Measurements from ENCODE around the gene CASR. TPM values are rescaled to one million over a fixed set of nuclear protein-coding genes. Genes with fewer than 3 reads are reported as not detected.

CASR gene
- total RNA-seq, 4 donors from 2014 or later = under 0.01 to 0.19 TPM; not detected in 2

DNA sequence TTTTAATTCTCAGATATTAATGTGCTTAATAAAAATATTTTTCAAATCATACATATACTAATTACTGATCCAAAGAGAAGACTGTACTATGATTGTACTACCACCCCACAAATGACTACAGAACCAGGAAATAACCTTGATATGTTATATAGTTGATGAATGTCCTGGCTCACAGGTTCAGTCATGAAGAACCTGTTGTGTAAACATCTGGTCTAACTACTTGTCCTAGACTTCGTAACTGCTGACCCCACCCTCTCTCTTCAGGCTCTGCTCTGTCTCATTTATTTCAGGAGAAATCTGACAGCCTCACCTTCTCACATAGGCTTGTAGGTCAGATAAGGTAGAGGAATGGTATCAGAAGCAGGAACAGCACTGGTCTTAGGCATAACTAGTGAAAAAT, 126.9 kb downstream of the CASR start:
- H3K27me3 ChIP-seq = peaks cover 0 to 5% (median 0%) of the 10 kb centered on the region in 4 donors
- no peak overlapping the region for H3K27ac ChIP-seq (replicated peaks in 1 of 4)
- intact Hi-C loops (cut with DNase I) = no loop called here
- no peaks in the 10 kb centered on the region for H3K9me3 ChIP-seq
- TF ChIP-seq, protein P1, sequence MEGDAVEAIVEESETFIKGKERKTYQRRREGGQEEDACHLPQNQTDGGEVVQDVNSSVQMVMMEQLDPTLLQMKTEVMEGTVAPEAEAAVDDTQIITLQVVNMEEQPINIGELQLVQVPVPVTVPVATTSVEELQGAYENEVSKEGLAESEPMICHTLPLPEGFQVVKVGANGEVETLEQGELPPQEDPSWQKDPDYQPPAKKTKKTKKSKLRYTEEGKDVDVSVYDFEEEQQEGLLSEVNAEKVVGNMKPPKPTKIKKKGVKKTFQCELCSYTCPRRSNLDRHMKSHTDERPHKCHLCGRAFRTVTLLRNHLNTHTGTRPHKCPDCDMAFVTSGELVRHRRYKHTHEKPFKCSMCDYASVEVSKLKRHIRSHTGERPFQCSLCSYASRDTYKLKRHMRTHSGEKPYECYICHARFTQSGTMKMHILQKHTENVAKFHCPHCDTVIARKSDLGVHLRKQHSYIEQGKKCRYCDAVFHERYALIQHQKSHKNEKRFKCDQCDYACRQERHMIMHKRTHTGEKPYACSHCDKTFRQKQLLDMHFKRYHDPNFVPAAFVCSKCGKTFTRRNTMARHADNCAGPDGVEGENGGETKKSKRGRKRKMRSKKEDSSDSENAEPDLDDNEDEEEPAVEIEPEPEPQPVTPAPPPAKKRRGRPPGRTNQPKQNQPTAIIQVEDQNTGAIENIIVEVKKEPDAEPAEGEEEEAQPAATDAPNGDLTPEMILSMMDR (IDR thresholded peaks at IDR 0.05) = no peak
- TF ChIP-seq EP300 (IDR thresholded peaks at IDR 0.05) = no peak
- no peak for TF ChIP-seq POLR2AphosphoS5 (IDR thresholded peaks at IDR 0.05)
- TF ChIP-seq POLR2A (IDR thresholded peaks at IDR 0.05; ENCODE audit: low read depth) = no peak
- no peak for DNase-seq (ENCODE audit: extremely low spot score)
- no peak overlapping the region for H3K4me3 ChIP-seq
- no peaks in the 10 kb centered on the region for H3K36me3 ChIP-seq
- no peaks in the 10 kb centered on the region for H3K4me1 ChIP-seq
- 7% methylated on average over 1 of the region's 1 CpG for WGBS

DNA sequence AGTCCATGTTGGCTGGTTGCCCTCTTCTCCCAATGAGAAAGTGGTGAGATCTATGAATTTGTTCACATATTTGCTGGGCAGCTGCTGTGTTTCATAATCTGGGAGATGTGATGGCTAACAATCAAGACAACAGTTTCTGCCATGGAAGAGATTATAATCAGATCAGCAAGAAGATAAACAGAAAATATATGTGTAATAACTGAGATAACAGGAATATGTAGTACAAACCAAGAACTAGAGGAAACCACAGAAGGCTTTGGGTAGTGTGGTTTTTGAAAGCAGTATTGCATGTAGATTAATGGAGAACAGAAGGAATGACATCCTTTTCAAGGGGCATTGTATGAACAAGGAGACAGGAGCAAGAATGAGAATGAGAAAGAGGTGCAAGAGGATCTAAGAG, 129.4 kb downstream of the CASR start:
- TF ChIP-seq POLR2AphosphoS5 (IDR thresholded peaks at IDR 0.05) (no peak), EP300 (IDR thresholded peaks at IDR 0.05) (no peak), POLR2A (IDR thresholded peaks at IDR 0.05; ENCODE audit: low read depth) (no peak)
- TF ChIP-seq, protein P1 (IDR thresholded peaks at IDR 0.05) = no peak
- H3K27ac ChIP-seq (replicated peaks in 1 of 4) = no peak overlapping the region
- no peaks in the 10 kb centered on the region for H3K36me3 ChIP-seq
- H3K27me3 ChIP-seq = peaks cover 0 to 12% (median 0%) of the 10 kb centered on the region in 4 donors
- no peaks in the 10 kb centered on the region for H3K4me1 ChIP-seq
- no peak overlapping the region for H3K4me3 ChIP-seq
- no peak for DNase-seq (ENCODE audit: extremely low spot score)
- no peaks in the 10 kb centered on the region for H3K9me3 ChIP-seq
- intact Hi-C loops (cut with DNase I) = no loop called here

DNA sequence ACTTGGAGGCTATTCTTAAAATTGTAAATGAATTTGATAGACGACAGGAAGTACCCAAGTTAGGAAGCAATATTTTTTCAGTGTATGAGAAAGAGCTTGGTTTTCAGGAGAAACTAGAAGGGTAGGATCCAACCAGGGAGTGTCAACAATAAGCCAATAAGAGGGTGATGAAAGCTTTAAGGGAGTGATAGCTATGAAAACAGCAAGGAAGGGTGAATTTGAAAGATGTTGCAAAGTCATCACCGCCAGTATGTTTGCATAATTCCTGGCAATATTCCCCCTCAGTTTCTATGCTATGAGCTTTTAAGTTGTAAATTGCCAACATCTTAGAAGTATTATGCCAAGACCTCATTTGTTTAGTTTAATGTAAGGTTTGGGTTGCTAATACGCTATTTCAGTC, 129.8 kb downstream of the CASR start:
- intact Hi-C loops (cut with DNase I) = no loop called here
- WGBS = 52% methylated on average over 3 of the region's 3 CpGs

DNA sequence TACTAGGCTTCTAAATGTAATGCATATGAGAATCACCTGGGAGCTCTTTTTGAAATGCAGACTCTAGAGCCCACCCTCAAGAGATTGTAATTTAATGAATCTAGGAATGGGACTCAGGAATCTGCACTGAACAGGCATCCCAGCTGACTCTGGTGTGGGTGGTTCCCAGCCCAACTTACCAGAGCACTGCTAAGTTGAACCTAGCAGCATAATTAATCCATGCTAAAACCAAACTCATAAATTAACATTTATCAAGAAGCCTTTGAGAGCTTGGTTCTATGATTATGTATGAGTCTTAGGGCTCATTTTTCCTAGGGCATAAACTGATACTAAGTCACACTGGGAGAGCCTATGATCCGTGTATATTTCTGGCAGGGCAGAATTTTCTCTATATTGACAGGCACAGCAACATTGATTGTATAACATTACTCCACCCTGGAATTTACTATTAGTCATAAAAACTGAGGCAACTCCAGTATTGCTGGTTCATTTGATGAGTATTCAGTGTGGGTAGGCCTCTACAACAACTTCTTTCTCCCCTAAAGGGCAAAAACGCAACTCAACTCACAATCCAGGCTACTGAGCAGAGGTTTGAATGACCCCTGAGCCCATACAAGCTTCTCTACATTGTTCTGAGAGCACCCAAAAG, 130.9 kb downstream of the CASR start:
- H3K4me1 ChIP-seq = no peaks in the 10 kb centered on the region
- H3K4me3 ChIP-seq = no peak overlapping the region
- WGBS = 80% methylated on average over 2 of the region's 2 CpGs
- peaks cover 0 to 12% (median 0%) of the 10 kb centered on the region in 4 donors for H3K27me3 ChIP-seq
- intact Hi-C loops (cut with DNase I) = no loop called here
- H3K27ac ChIP-seq (replicated peaks in 1 of 4) = no peak overlapping the region
- no peaks in the 10 kb centered on the region for H3K9me3 ChIP-seq
- no peaks in the 10 kb centered on the region for H3K36me3 ChIP-seq
- DNase-seq (ENCODE audit: extremely low spot score) = no peak
- TF ChIP-seq POLR2AphosphoS5 (IDR thresholded peaks at IDR 0.05) = no peak
- TF ChIP-seq, protein P1 (IDR thresholded peaks at IDR 0.05) = no peak
- no peak for TF ChIP-seq POLR2A (IDR thresholded peaks at IDR 0.05; ENCODE audit: low read depth)
- no peak for TF ChIP-seq EP300 (IDR thresholded peaks at IDR 0.05)

More for the DNA sequence above, 129.8 kb downstream of the CASR start:
- H3K9me3 ChIP-seq = no peaks in the 10 kb centered on the region
- H3K27me3 ChIP-seq = peaks cover 0 to 12% (median 0%) of the 10 kb centered on the region in 4 donors
- no peaks in the 10 kb centered on the region for H3K36me3 ChIP-seq
- no peaks in the 10 kb centered on the region for H3K4me1 ChIP-seq
- no peak overlapping the region for H3K27ac ChIP-seq (replicated peaks in 1 of 4)
- TF ChIP-seq POLR2AphosphoS5 (IDR thresholded peaks at IDR 0.05) (no peak), POLR2A (IDR thresholded peaks at IDR 0.05; ENCODE audit: low read depth) (no peak), EP300 (IDR thresholded peaks at IDR 0.05) (no peak)
- TF ChIP-seq, protein P1 (IDR thresholded peaks at IDR 0.05) = no peak
- H3K4me3 ChIP-seq = no peak overlapping the region
- no peak for DNase-seq (ENCODE audit: extremely low spot score)

DNA sequence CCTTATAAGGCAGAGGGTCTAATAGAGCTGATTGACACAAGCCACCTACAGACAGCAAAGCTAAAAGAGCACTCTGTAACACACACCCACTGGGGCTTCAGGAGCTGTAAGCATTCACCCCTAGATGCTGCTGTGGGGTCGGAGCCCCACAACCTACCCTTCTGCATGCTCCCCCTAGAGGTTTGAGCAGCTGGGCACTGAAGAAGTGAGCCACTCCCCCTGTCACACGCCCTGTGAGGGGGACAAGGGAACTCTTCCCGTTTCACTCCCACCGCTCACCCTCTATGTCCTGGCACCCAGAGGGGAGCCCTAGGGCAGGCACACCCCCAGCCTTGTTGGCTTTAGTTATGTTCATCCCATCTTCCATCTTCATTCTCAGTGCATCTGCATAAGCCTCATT, 132.2 kb downstream of the CASR start:
- 48% methylated on average over 4 of the region's 4 CpGs for WGBS
- H3K4me3 ChIP-seq = no peak overlapping the region
- H3K9me3 ChIP-seq = no peaks in the 10 kb centered on the region
- H3K27ac ChIP-seq (replicated peaks in 1 of 4) = no peak overlapping the region
- H3K36me3 ChIP-seq = no peaks in the 10 kb centered on the region
- DNase-seq (ENCODE audit: extremely low spot score) = no peak
- peaks cover 0 to 12% (median 0%) of the 10 kb centered on the region in 4 donors for H3K27me3 ChIP-seq
- no peaks in the 10 kb centered on the region for H3K4me1 ChIP-seq
- intact Hi-C loops (cut with DNase I) = no loop called here
- TF ChIP-seq POLR2A (IDR thresholded peaks at IDR 0.05; ENCODE audit: low read depth) = no peak
- TF ChIP-seq POLR2AphosphoS5 (IDR thresholded peaks at IDR 0.05) = no peak
- no peak for TF ChIP-seq EP300 (IDR thresholded peaks at IDR 0.05)
- TF ChIP-seq, protein P1 (IDR thresholded peaks at IDR 0.05) = no peak
